Endothelial cell of hepatic sinusoid (primary cell): ENCODE measurements around the gene IFNA21.

Source experiments
- in situ Hi-C: cut with HindIII; loops from 2 replicates; pipeline ENCODE4 v1.10.0; 2017; ENCODE audit warnings: low sequenced_read_pairs

IFNA21 gene

GRCh38 chr9:21144603-21145002, 21.9 kb downstream of the IFNA21 start:
- in situ Hi-C loops = loop anchor here (25.0 kb wide), 1 partner anchor 93 kb away; the partner anchor contains the start of genes IFNA14 and IFNA17

GRCh38 chr9:21141427-21141882, 25.0 kb downstream of the IFNA21 start, which contains the start of gene IFNW1:
IFNW1 (minus strand) TSS chr9:21141832; CDS start chr9:21141570, 262 bp downstream.
- in situ Hi-C loops = loop anchor here (25.0 kb wide), 1 partner anchor 96 kb away; the partner anchor contains the start of genes IFNA14 and IFNA17

- in situ Hi-C loops = loop anchor here (25.0 kb wide), 1 partner anchor 100 kb away; the partner anchor contains the start of genes IFNA14 and IFNA17
These were observed 29.4 kb downstream of the IFNA21 start for GRCh38 chr9:21137020-21137419.

GRCh38 chr9:21135736-21136135, 30.7 kb downstream of the IFNA21 start:
- in situ Hi-C loops = loop anchor here (25.0 kb wide), 1 partner anchor 102 kb away; the partner anchor contains the start of genes IFNA14 and IFNA17

- in situ Hi-C loops = loop anchor here (25.0 kb wide), 1 partner anchor 109 kb away; the partner anchor contains the start of genes IFNA14 and IFNA17
These were observed 38.3 kb downstream of the IFNA21 start for GRCh38 chr9:21128186-21128585.

GRCh38 chr9:21121595-21122251, 44.7 kb downstream of the IFNA21 start:
- in situ Hi-C loops = loop anchor here (25.0 kb wide), 1 partner anchor 759 kb away; no protein-coding TSS in a partner anchor

- in situ Hi-C loops = loop anchor here (25.0 kb wide), 1 partner anchor 759 kb away; no protein-coding TSS in a partner anchor
These were observed 45.4 kb downstream of the IFNA21 start for GRCh38 chr9:21121079-21121478.

- in situ Hi-C loops = loop anchor here (25.0 kb wide), 1 partner anchor 757 kb away; no protein-coding TSS in a partner anchor
These were observed 47.2 kb downstream of the IFNA21 start for GRCh38 chr9:21119093-21119770.
